MM.1S (cell line): ENCODE results near the gene OR14A2.

Experiments
- DNase-seq: peaks from one replicate; pipeline ENCODE4 v3.0.0-alpha.2; 2015
- H2AFZ ChIP-seq: fragments of 300-600 bp; sonication (generic); 2 replicates; pipeline ENCODE4 v1.6.0; 2016; ENCODE audit warnings: antibody characterized with exemption, low read length
- H3F3A ChIP-seq: fragments of 300-600 bp; sonication (generic); 2 replicates; pipeline ENCODE4 v1.6.1; 2016; ENCODE audit warnings: mild to moderate bottlenecking, antibody characterized with exemption, low read length, moderate library complexity, mixed read lengths; ENCODE audit not compliant: insufficient read depth
- H3K27ac ChIP-seq: fragments of 300-600 bp; sonication (generic); 2 replicates; pipeline ENCODE4 v1.5.1; 2016; ENCODE audit warnings: mild to moderate bottlenecking, low read length
- H3K27me3 ChIP-seq: fragments of 300-600 bp; sonication (generic); replicated peaks from 2 replicates; pipeline ENCODE4 v1.6.0; 2016; ENCODE audit warnings: low read length; ENCODE audit not compliant: insufficient read depth
- H3K36me3 ChIP-seq: fragments of 300-600 bp; sonication (generic); replicated peaks from 2 replicates; pipeline ENCODE4 v1.6.1; 2016; ENCODE audit warnings: mild to moderate bottlenecking, low read length, mixed read lengths; ENCODE audit not compliant: insufficient read depth
- H3K4me1 ChIP-seq: fragments of 300-600 bp; sonication (generic); 2 replicates; pipeline ENCODE4 v1.6.1; 2016; ENCODE audit warnings: low read length, mixed read lengths
- H3K4me2 ChIP-seq: fragments of 300-600 bp; sonication (generic); 2 replicates; pipeline ENCODE4 v1.6.0; 2016; ENCODE audit warnings: low read depth, low read length
- H3K4me3 ChIP-seq: fragments of 300-600 bp; sonication (generic); 2 replicates; pipeline ENCODE4 v1.5.1; 2016; ENCODE audit warnings: low read length, mixed read lengths
- H3K79me2 ChIP-seq: fragments of 300-600 bp; sonication (generic); 2 replicates; pipeline ENCODE4 v1.6.1; 2016; ENCODE audit warnings: mixed run types, low read length, mixed read lengths
- H3K9ac ChIP-seq: fragments of 300-600 bp; sonication (generic); 2 replicates; pipeline ENCODE4 v1.6.1; 2016; ENCODE audit warnings: low read length, mixed read lengths
- H3K9me2 ChIP-seq: fragments of 300-600 bp; sonication (generic); replicated peaks from 2 replicates; pipeline ENCODE4 v1.6.1; 2016; ENCODE audit warnings: mild to moderate bottlenecking, low read length, mixed read lengths; ENCODE audit not compliant: insufficient read depth
- H3K9me3 ChIP-seq: fragments of 300-600 bp; sonication (generic); replicated peaks from 2 replicates; pipeline ENCODE4 v1.6.1; 2016; ENCODE audit warnings: mild to moderate bottlenecking, low read length, mixed read lengths; ENCODE audit not compliant: insufficient read depth
- H4K20me1 ChIP-seq: fragments of 300-600 bp; sonication (generic); 2 replicates; pipeline ENCODE4 v1.6.1; 2016; ENCODE audit warnings: mild to moderate bottlenecking, low read length, moderate library complexity, mixed read lengths; ENCODE audit not compliant: insufficient read depth
- EZH2 ChIP-seq: fragments of 300-600 bp; sonication (generic); optimal IDR thresholded peaks from 2 replicates; pipeline ENCODE3; 2017; ENCODE audit warnings: low read depth, mild to moderate bottlenecking, antibody characterized with exemption, low read length, mixed read lengths
- EZH2phosphoT487 ChIP-seq: fragments of 300-600 bp; sonication (generic); IDR thresholded peaks from 2 replicates; pipeline ENCODE4 v1.6.1; 2018; ENCODE audit warnings: antibody characterized with exemption, low read length
- TF ChIP-seq, protein P1 (sequence below): fragments of 300-600 bp; sonication (generic); IDR thresholded peaks from 2 replicates; pipeline ENCODE4 v1.5.1; 2016; ENCODE audit warnings: antibody characterized with exemption, low read length, mixed read lengths

OR14A2 gene

DNA sequence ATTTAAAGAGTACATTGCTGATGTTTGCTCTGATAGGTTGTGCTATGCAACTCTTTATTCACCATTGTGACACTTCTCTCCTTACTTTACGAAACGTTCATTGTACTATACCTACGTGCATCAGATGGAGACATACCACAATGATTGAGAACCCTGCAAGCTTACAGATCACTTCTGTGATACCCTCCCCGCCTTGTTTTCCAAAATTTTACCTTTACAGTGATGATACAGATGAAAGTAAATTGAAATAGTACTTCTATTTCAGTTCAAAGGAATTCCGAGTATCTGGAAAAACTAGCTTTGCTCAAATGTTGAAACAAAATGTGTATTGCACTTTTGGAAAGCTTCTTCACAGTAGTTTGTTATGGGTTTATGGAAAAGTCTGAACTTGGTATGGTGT lies 6.2 kb downstream of the OR14A2 start:
- TF ChIP-seq, protein P1, sequence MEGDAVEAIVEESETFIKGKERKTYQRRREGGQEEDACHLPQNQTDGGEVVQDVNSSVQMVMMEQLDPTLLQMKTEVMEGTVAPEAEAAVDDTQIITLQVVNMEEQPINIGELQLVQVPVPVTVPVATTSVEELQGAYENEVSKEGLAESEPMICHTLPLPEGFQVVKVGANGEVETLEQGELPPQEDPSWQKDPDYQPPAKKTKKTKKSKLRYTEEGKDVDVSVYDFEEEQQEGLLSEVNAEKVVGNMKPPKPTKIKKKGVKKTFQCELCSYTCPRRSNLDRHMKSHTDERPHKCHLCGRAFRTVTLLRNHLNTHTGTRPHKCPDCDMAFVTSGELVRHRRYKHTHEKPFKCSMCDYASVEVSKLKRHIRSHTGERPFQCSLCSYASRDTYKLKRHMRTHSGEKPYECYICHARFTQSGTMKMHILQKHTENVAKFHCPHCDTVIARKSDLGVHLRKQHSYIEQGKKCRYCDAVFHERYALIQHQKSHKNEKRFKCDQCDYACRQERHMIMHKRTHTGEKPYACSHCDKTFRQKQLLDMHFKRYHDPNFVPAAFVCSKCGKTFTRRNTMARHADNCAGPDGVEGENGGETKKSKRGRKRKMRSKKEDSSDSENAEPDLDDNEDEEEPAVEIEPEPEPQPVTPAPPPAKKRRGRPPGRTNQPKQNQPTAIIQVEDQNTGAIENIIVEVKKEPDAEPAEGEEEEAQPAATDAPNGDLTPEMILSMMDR: no peak
- no peak for TF ChIP-seq EZH2phosphoT487
- no peak for TF ChIP-seq EZH2
- H3K9me3 ChIP-seq: no peaks in the 10 kb centered on the region
- no peak overlapping the region for H2AFZ ChIP-seq
- no peaks in the 10 kb centered on the region for H3K4me1 ChIP-seq
- H3K27ac ChIP-seq: no peak overlapping the region
- no peaks in the 10 kb centered on the region for H3K27me3 ChIP-seq
- no peaks in the 10 kb centered on the region for H3K9me2 ChIP-seq
- no peaks in the 10 kb centered on the region for H3K36me3 ChIP-seq
- DNase-seq: no peak
- H4K20me1 ChIP-seq: no peaks in the 10 kb centered on the region
- no peaks in the 10 kb centered on the region for H3F3A ChIP-seq
- H3K9ac ChIP-seq: no peak overlapping the region
- H3K4me3 ChIP-seq: no peak overlapping the region
- H3K4me2 ChIP-seq: no peak overlapping the region
- no peaks in the 10 kb centered on the region for H3K79me2 ChIP-seq

DNA sequence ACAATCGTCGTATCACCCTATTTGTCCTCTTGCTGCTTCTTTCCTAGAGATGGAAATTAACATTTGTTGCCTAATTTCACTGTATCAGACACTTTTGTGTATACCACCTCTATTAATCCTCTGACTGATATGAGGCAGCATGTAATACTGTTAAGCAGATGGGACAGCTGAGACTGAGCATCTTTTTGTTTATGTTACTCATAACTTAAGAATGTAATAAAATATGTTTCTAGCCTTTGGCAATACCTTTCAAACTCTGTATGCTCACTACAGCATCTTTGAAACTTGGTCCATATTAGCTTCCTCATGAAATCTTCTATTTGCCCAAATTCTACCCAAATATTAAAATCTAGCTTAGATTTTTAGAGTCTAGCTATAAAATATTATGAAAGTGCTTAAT lies 7.2 kb downstream of the OR14A2 start:
- Histone ChIP-seq H3F3A (no peaks in the 10 kb centered on the region), H2AFZ (no peak overlapping the region), H3K4me1 (no peaks in the 10 kb centered on the region), H4K20me1 (no peaks in the 10 kb centered on the region), H3K27ac (no peak overlapping the region), H3K4me3 (no peak overlapping the region), H3K9me2 (no peaks in the 10 kb centered on the region), H3K9me3 (no peaks in the 10 kb centered on the region), H3K36me3 (no peaks in the 10 kb centered on the region), H3K27me3 (no peaks in the 10 kb centered on the region), H3K4me2 (no peak overlapping the region), H3K79me2 (no peaks in the 10 kb centered on the region), H3K9ac (no peak overlapping the region)
- TF ChIP-seq EZH2 (no peak), EZH2phosphoT487 (no peak)
- TF ChIP-seq, protein P1: no peak
- no peak for DNase-seq

- Histone ChIP-seq H3K27me3 (no peaks in the 10 kb centered on the region), H3K79me2 (no peaks in the 10 kb centered on the region), H2AFZ (no peak within 1 kb of the TSS), H3K4me2 (no peak within 1 kb of the TSS), H3K4me1 (no peaks in the 10 kb centered on the region), H3K4me3 (no peak within 1 kb of the TSS), H3F3A (no peaks in the 10 kb centered on the region), H3K27ac (no peak within 1 kb of the TSS), H3K36me3 (no peaks in the 10 kb centered on the region), H4K20me1 (no peaks in the 10 kb centered on the region), H3K9me2 (no peaks in the 10 kb centered on the region), H3K9ac (no peak within 1 kb of the TSS), H3K9me3 (no peaks in the 10 kb centered on the region)
- TF ChIP-seq, protein P1: no peak
- TF ChIP-seq EZH2phosphoT487: no peak
- TF ChIP-seq EZH2: no peak
- no peak for DNase-seq
Observed at GRCh38 chr1:247738315-247738714, 9.6 kb downstream of the OR14A2 start, which contains the start of gene OR14K1. OR14K1 (plus strand) TSS chr1:247738615; CDS start chr1:247738615, 0 bp downstream.
